ENCODE data around the gene BANK1. TPM values are rescaled to one million over a fixed set of nuclear protein-coding genes. Genes with fewer than 3 reads are reported as not detected.

Gene BANK1
- total RNA-seq, 1 donor from 2014 or later = 1.4 TPM

GRCh38 chr4:101774807-101775206 is 15.7 kb upstream of the BANK1 start:
- no peak for DNase-seq (ENCODE audit: low read depth)
- TF ChIP-seq CTCF (conservative IDR thresholded peaks at IDR 0.05; ENCODE audit: low read depth, low read length) = no peak
- H3K4me3 ChIP-seq (ENCODE audit: low read depth, low read length) = no peak overlapping the region

GRCh38 chr4:101777431-101777830 is 13.1 kb upstream of the BANK1 start:
- DNase-seq (ENCODE audit: low read depth) = no peak
- H3K4me3 ChIP-seq (ENCODE audit: low read depth, low read length) = no peak overlapping the region

GRCh38 chr4:101780284-101780683 is 10.2 kb upstream of the BANK1 start:
- TF ChIP-seq CTCF (conservative IDR thresholded peaks at IDR 0.05; ENCODE audit: low read depth, low read length) = no peak
- no peak for DNase-seq (ENCODE audit: low read depth)

More at GRCh38 chr4:101777431-101777830, 13.1 kb upstream of the BANK1 start:
- TF ChIP-seq CTCF (conservative IDR thresholded peaks at IDR 0.05; ENCODE audit: low read depth, low read length) = no peak

GRCh38 chr4:101782546-101782945 is 8.0 kb upstream of the BANK1 start:
- DNase-seq (ENCODE audit: low read depth) = no peak
- H3K4me3 ChIP-seq (ENCODE audit: low read depth, low read length) = no peak overlapping the region
- no peak for TF ChIP-seq CTCF (conservative IDR thresholded peaks at IDR 0.05; ENCODE audit: low read depth, low read length)

More at GRCh38 chr4:101780284-101780683, 10.2 kb upstream of the BANK1 start:
- no peak overlapping the region for H3K4me3 ChIP-seq (ENCODE audit: low read depth, low read length)

- no peak for DNase-seq (ENCODE audit: low read depth)
- TF ChIP-seq CTCF (conservative IDR thresholded peaks at IDR 0.05; ENCODE audit: low read depth, low read length) = no peak
- no peak overlapping the region for H3K4me3 ChIP-seq (ENCODE audit: low read depth, low read length)
Observed at GRCh38 chr4:101784957-101785356, 5.6 kb upstream of the BANK1 start.

GRCh38 chr4:101785486-101785885 is 5.0 kb upstream of the BANK1 start:
- TF ChIP-seq CTCF (conservative IDR thresholded peaks at IDR 0.05; ENCODE audit: low read depth, low read length) = no peak
- no peak overlapping the region for H3K4me3 ChIP-seq (ENCODE audit: low read depth, low read length)
- no peak for DNase-seq (ENCODE audit: low read depth)

- no peak for DNase-seq (ENCODE audit: low read depth)
- no peak overlapping the region for H3K4me3 ChIP-seq (ENCODE audit: low read depth, low read length)
- TF ChIP-seq CTCF (conservative IDR thresholded peaks at IDR 0.05; ENCODE audit: low read depth, low read length) = no peak
Observed at GRCh38 chr4:101787701-101788316, 2.7 kb upstream of the BANK1 start.

Measured in epithelial cell of proximal tubule (primary cell).